B cell (primary cell): Measurements from ENCODE around the gene TCFL5.

Experiments
- CTCF ChIP-seq: fragments of 200-600 bp; IDR thresholded peaks from one replicate; pipeline ENCODE4 v1.8.0; 2022; ENCODE audit warnings: antibody characterized with exemption, mild to moderate bottlenecking
- EZH2 ChIP-seq: IDR thresholded peaks from 2 replicates; pipeline ENCODE4 v1.6.1; 2012; ENCODE audit warnings: borderline replicate concordance, low read depth, mild to moderate bottlenecking, moderate library complexity, low read length; ENCODE audit not compliant: insufficient read depth, poor library complexity, severe bottlenecking

- no peak for TF ChIP-seq EZH2
- no peak for TF ChIP-seq CTCF
These were observed 36.2 kb downstream of the TCFL5 start for GRCh38 chr20:62825333-62825985.
